Hematopoietic multipotent progenitor cell treated with erythropoietin and hydrocortisone succinate and interleukin-3 and kit ligand, for 8 days (in vitro differentiated cells): Measurements from ENCODE around the gene RALB.
"Not testable (repeated sequence)": the region's sequence is repeated elsewhere in the genome, so short reads cannot be mapped to it uniquely, and the experiment has no call there.

Experiments used
- DNase-seq: peaks from one replicate; pipeline ENCODE4 v3.0.0-alpha.2; 2015

Gene RALB

GRCh38 chr2:120318626-120319025, 66.0 kb downstream of the RALB start:
- DNase-seq: peak; percentile 6

DNA sequence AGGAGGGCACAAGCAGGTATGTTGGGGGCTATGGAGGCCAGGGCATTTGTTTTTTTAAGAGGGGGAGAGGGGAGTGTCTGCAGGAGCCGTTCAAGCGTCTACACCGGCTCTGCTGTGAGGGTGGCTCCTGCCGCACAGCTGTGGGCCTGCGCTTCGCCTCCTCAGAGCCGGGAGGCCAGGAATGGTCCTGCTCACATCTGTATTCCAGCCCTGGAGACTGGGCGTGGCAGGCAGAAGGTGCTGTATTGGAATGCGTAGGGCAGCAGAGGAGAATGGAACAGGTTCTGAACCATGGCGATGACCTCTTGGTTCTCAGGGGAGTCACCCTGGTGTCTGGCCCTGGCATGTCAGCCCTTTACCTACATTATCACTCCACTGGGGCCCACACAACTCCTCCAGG, 66.5 kb downstream of the RALB start:
- DNase-seq: no peak

DNA sequence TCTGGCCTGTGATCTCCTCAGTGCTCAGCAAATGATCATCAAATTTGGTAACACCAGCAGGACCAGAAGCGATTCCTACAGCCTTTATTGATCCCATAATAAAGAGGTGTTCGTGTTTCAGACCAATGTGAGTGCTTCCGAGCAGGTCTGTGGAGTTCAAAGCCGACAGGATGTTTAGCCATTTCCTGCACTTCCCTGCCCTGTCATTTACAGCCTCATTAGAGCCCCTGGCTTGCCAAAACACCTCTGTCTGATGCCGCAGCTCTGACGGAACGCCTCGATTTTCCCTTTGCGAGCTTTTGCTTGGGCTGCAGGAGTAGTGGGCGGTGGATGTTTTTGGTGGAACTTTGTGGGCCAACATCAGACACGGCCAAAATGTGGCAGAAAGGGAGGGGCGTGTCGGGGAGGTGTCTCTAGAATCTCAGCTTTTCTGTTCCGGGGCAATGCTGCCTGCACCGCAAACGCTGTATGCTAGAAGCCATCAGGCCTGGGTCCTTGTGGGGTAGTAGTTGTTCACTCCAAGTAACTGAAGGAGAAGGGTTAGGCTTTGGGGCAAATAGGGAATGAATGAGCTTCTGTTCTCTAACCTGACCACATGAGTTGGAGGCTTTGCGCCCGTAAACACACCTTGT, 67.2 kb downstream of the RALB start:
- DNase-seq: no peak

DNA sequence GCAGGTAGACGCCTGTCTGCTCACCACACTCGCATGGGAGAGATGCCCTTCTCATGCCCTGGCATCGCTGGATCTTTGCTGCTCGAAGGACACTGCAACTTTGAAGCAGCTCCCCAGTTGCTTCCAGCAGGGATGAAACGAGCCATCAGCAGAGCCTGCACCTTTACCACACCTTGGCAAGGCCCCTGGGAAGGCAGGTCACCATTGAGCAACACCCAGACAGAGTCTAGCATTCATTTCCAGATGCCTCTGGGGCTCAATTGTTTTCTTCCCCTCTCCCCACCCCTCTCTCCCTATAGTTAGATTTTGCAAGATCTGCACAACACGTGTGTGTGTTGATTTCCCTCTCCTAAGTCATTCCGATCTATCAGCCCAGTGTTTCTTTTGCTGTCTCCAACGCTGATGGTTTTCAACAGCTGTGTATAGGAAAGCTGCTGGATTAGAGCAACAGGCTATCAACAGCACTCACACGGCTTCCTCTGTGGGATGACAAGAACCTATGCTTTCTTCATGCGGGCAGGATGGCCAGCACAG, 67.7 kb downstream of the RALB start:
- DNase-seq: no peak

DNA sequence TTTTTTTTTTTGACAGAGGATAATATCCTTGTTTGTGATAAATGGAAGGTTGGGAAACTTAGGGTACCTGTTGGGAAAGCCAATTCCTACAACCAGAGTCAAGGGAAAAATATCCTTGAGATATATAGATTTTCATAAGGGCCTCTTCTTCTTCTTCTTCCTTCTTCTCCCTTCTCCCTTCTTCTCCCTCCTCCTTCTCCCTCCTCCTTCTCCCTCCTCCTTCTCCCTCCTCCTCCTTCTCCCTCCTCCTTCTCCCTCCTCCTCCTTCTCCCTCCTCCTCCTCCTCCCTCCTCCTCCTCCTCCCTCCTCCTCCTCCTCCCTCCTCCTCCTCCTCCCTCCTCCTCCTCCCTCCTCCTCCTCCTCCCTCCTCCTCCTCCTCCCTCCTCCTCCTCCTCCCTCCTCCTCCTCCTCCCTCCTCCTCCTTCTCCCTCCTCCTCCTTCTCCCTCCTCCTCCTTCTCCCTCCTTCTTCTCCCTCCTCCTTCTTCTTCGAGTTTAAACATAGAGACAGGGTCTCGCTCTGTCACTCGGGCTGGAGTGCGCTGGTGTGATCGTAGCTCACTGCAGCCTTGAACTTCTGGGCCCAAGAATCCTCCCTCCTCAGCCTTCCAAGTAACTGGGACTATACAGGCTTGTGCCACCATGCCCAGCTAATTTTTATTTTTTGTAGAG, 68.4 kb downstream of the RALB start:
- DNase-seq: not testable (repeated sequence)

- DNase-seq: no peak
Observed at GRCh38 chr2:120321721-120322284, 69.2 kb downstream of the RALB start.

DNA sequence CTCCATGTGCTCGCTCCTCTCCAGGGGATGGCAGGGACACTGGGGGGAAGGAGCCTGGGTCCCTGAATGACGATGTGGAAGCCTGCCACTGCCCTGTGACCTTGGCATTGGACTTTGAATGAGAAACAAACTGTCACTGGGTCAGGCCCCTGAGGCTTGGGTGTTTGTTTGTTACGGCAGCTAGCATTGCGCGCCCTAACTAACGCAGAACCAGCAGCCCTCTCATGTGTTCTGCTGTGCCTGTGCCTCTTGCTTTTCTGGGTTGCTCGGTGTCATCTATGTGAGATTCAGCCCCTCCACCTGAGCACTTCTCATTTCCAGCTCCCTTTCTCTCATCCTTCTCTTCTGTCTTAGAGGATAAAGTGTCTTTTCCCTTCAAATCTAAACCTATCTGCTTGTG, 69.7 kb downstream of the RALB start:
- no peak for DNase-seq

- no peak for DNase-seq
Observed at GRCh38 chr2:120323214-120323613, 70.6 kb downstream of the RALB start.

DNA sequence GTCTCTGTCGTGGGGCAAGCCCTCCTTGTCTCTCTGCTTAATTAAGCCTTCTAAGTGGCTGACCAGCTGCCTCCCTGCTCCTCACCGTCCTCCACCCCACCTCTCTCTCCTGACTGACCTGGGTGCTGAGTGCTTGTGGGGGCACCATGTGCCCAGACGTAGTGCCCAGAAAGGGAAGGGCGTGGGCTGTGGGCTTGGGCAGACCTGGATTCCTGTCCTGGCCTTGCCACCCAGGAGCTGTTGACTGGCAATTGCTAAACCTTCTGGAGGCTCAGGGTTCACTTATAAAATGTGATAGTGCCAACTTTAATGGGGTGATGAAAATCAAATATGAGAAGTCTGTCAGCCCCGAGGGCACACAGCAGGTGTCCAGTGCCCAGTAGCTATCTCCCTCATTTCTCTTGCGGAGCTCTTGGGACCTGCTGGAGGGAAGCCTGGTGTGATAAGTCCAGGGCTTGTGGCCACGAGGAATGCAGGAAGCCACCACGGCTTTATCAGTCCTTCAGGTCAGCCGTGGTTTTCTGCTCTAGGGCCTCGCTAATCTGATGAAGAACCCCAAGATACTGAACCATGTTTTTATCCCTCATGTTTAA, 71.3 kb downstream of the RALB start:
- peak; percentile 17 for DNase-seq

DNA sequence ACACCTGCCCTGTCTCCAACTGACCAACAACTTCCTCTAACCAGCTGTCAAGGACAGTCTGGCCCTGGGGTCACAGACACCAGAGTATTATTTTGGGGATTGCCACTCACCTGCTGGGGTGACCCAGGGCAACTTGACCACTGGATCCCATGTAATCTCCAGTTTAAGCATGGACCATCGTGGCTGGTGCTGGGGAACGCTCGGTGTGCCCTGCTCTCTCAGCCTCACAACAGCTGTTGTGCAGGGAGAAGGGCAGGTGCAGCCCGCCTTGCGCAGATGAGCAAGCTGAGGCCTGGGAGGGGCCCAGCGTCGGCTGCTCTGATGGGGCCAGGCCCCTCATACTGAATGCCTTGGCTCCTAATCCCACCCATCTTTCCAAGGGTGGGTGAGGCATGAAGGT, 72.3 kb downstream of the RALB start:
- DNase-seq: no peak

DNA sequence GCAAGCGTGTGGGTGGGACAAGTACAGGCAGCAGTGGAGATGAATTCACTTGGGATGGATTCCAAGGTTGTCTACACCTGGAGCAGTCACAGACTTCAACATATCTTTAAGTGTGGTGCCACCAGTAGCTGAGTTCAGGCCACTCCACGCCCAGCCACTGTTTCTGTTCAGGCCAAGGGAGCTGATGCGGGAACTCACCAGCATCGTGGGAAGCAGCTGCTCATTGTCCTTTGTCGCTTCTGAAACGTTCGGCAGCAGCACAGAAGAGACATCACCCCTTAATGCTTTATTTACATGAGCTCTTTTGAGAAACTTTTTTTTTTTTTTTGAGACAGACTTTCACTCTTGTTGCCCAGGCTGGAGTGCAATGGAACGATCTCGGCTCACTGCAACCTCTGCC, 73.4 kb downstream of the RALB start:
- DNase-seq: no peak

DNA sequence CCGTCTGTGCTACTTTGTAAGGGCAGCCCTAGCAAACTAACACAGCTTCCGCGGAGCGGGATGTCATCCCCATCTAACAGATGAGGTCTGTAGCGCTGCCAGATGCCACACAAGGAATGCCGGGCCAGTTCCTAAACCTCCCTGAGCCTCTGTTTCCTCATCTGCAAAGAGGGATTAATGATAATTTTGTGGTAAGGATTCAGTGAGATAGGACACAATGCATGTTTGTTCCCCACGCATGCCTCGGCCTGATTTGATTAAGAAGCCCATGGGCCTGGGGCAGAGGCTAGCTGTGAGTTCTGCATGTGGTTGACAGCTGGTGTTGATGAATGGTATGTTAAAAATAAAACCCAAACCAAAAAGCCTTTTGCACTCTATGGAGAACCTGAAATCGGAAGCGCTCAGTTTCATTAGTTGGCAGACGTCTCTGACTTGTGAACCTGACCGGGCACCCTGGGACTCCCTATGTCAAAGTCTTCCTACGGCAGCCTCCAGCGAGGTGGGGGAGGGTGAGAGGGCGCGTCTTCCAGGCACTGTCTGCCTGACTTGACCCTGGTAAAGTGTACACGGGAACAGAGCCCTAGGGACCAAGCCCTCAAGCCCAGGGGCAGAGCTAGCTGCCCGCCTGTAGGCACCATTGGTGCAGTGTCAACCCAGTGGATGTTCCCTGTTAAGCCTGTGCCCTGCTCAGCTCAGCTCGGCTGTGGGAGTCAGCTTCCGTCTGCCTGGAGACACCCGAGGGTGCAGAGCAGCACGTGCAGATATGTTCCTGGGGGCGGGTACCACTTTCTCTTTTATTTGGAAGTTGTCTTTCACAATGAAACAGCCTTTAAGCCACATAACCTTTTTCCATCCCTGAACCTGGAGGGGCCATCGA, 78.5 kb downstream of the RALB start:
- DNase-seq: no peak

- DNase-seq: no peak
Observed at GRCh38 chr2:120331903-120332302, 79.3 kb downstream of the RALB start.

DNA sequence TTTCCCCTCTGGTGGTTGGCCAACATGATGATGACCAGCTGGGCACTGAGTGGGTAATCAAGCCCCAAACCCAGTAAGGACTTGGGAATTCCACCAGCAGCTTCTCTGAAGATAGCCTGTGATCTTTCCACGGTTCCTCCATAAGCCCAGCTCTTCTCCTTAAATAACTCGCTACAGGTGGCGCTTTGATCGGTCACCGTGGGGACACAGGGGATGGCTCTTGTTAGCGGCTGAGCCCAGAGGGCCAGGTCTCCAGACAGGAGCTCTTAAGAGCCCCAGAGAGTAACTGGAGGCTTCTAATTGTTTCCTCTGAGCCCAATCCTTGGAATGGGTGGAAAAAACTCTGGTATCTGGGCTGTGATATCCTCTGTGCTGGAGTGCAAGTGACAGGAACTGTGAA, 79.7 kb downstream of the RALB start:
- no peak for DNase-seq

- DNase-seq: no peak
Observed at GRCh38 chr2:120334068-120334467, 81.4 kb downstream of the RALB start.

DNA sequence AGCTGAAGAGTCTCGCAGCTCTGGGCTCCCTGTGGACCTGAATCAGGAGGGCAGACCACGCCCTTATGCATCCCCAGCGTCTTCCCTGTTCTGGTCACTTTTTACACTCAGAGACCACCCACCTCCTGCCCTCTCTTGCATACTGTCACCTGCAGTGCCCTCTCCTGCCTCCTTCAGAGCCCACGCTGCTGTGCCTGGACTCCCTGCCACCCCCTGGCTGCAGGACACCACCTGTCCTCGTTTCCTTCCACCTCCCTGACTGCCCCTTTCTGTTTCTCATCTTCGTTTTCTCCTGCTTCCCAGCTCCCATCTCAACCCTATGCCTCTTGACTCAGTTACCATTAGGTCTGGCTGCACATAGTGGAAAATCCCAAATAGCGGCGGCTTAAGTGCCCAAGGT, 84.1 kb downstream of the RALB start:
- no peak for DNase-seq

DNA sequence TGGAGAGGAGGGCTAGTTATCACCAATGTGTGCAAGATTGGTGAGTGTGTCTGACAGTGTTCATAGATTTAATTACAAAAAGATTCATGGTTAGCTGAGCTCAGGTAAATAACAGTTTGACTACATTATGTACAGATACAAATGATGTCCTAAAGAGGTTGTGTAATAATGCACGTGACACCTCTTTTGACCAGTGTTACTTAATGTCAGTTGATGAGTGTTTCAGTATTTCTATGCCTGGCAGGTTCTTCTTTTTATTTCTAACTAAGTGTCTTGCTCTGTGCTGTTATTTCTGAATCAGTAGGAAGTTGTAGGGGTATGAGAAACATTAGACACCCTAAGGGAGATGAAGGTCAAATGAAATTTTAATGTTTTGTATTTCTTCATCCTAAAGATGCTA, 85.4 kb downstream of the RALB start:
- DNase-seq: no peak

DNA sequence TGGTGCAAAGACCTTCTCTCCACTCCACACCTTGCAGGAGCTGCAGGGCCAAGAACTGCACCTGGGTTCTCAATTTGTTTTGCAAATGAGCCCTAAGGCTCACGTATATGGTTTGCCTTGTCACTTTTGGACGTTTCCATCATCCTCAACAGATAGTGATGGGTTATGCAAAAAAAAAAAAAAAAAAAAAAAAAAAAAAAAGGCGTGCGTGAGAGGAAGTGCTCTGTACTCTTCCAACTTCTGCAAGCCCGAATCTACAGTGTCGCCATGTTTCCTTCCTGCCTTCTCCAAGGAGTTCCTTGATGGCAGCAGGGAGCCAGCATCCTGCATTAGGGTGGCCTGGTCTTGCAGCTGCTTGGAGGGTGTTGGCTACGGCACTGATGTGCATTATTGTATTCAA, 89.3 kb downstream of the RALB start:
- DNase-seq: no peak

GRCh38 chr2:120342446-120342845, 89.8 kb downstream of the RALB start:
- no peak for DNase-seq

DNA sequence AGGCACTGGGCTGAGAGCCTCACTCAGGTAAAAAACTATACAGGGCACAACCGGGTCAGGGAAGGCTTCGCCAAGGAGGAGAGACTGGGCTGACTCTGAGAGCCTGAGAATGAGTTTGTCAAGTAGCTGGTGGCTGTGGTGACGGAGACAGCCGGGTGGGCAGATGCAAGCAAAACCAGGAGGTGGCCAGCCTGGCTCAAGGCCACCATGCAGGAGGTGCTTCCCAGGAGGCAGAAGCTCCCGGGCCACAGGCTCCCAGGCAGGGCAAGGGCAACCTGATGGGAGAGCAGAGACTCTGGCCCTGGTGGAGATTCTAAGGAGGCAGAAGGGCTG, 90.4 kb downstream of the RALB start:
- DNase-seq: no peak

DNA sequence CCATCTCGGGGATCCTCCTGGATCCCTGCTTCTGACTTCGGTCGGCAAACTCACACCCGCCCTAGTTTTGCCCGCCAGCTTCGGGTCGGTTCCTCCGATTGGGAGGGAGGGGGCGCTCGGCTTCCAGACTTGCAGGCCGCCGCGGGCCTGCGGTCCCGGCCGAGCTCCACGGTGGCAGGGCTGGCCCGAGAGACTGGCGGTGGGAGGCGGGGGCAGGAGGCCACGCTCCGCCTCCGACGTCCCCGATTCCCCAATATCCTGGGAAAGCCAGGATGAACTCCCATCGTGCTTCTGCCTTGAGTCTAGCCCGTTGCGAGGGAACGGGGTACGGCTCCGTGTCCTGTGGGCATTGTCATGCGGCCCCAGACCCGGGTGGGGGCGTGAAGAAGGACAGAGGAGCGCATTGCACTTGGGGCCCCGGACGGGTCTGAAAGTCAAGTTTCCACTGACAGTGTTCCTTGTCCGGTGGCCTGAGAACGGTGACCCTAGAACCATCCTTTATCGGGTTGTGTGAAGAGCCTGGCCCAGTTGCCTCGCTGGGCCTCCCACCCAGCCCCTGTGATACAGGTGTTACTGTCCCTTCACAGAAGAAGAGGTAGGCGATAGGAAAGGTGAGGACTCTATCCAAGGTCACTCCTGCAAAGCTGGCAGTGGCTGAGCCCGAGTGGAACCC, 90.9 kb downstream of the RALB start:
- peak; percentile 45 for DNase-seq
